Measurements from ENCODE around the gene EIF2B4.
"Not testable (repeated sequence)": the region's sequence is repeated elsewhere in the genome, so short reads cannot be mapped to it uniquely, and the experiment has no call there.

Gene EIF2B4

GRCh38 chr2:27335311-27335710 is 34.8 kb downstream of the EIF2B4 start:
- DNase-seq: no peak

GRCh38 chr2:27324720-27325119 is 45.4 kb downstream of the EIF2B4 start:
- DNase-seq: no peak

DNA sequence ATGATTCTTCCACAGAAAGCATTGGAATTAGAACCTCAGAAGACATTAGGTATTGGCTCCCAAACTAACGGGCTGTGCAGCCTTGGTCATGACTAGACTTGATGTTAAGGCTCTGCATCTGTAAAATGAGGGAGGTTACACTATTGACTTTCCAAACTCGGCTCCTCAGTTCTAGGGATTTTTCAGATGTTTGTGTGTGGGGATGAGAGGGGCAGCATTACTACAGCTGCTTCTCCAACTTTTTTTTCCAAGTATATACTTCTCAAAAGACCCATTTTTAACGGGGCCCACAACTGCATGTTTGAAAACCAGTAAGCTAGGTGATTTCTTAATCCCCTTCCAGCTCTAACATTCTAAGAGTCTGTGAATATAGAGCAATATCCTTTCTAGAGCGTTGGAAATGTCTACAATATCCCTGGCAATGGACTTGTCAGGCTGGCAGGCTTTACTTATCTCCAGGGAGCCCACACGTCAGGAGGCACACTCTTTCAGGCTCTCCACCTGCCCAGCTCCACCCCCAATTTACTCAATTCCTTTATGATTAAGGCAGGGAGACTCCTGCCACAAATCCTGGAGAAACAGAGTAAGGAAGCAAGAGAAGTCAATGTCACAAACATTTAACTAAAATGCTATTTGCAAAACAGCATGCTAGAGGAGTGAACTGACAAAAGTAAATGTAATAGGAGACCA is 46.4 kb downstream of the EIF2B4 start:
- no peak for DNase-seq

GRCh38 chr2:27322766-27323595 is 47.2 kb downstream of the EIF2B4 start, which contains the start of gene MPV17:
Gene MPV17 (minus strand): TSS chr2:27323097. CDS start chr2:27322517, 580 bp downstream.
- peak; percentile 61 to 84 (median 79) for DNase-seq

- peak in 2 of 6 experiments; percentile 3 to 24 for DNase-seq
Observed at GRCh38 chr2:27322301-27322765, 47.8 kb downstream of the EIF2B4 start.

- DNase-seq: no peak
Observed at GRCh38 chr2:27320958-27321543, 49.1 kb downstream of the EIF2B4 start.

- DNase-seq: not testable (repeated sequence)
Observed at GRCh38 chr2:27319839-27320238, 50.3 kb downstream of the EIF2B4 start.

DNA sequence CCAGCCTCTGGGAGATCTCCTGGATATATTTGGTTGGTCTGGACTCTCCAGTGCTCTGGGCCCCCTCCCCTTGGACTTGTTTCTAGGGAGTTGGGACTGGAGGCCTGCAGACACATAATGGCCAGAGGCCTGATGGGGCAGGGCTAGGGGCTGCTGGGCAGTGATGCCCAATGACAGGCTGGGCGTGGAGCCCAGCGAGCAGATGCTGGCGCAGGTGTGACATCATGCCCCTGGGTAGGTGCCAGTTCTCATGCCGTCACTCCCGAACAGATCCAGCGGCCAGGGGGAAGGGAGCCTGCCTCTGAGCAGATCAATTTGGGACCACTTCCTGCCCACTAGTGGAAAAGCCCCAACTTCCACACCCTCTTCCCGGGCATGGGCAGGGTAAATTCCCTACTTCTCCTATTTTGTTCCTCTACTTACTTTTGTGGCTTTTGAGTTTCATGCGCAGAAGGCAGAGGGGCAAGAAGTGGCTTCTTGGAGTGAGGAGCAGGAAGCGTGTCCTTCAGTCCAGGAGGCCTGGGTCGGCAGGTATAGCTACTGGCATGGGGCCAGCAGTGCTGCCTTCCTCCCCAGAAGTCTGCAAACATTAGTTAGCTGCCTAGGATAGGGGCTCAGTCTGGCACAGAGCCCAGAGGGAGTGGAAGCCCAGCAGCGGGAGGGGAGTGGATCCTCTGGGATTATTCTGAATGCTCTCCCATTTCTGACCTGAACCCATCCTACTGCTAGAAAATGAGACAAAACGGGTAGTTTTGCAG is 53.3 kb downstream of the EIF2B4 start:
- DNase-seq: no peak

DNA sequence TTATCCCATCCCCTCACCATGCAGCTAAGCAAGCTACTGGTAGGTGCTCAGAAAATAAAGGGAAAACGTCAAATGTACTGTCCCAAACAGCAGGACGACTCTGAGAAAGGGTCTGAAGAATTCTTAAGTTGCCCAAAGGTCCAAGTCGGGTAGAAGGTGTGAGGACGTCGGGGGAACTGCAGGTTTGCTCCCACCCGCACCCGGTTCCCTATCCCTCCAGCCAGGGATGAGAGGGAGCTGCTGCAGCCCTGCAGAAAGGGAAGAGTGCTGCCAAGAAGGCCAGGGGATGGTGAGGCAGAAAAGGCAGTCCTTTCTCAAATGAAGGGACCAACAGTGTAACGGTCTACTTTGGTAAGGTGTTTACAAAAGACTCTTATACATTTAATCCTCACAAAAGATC is 55.0 kb downstream of the EIF2B4 start:
- DNase-seq: no peak

DNA sequence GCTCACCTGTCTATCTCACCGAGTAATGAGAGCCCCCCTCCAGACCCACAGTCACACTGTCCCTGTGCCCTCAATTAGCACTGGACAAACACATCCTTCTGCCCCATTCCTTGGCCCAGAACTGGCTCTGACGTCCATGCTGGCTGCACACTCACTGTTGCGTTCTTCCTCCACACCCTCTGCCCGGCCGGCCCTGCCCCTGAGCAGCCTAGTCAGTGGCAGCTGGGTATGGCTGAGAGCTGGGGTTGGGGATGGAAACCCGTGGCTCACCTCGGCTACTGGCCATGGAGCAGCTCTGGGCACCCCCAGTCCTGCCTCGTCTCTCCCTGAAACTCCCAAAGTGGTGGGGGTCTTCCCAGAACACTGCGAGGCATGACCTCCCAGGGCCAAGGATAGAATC is 55.4 kb downstream of the EIF2B4 start:
- DNase-seq: no peak
